DOHH2 (cell line): ENCODE data around the gene SLC28A1.
A peak's percentile ranks its signal among the peaks of the same experiment; 100 is the strongest.
"Not testable (repeated sequence)": the region's sequence is repeated elsewhere in the genome, so short reads cannot be mapped to it uniquely, and the experiment has no call there.

Source experiments
- H3F3A ChIP-seq: fragments of 200-600 bp; sonication (generic), shearing (Covaris generic); 2 replicates; pipeline ENCODE4 v1.6.0; 2016; ENCODE audit warnings: antibody characterized with exemption, mild to moderate bottlenecking; ENCODE audit not compliant: control insufficient read depth, insufficient read depth
- H3K27ac ChIP-seq: fragments of 200-600 bp; sonication (generic); 2 replicates; pipeline ENCODE4 v1.5.1; 2014; ENCODE audit warnings: low read depth, mild to moderate bottlenecking, low read length, moderate library complexity
- H3K27me3 ChIP-seq: fragments of 200-600 bp; sonication (generic); 2 replicates; pipeline ENCODE4 v1.6.1; 2014; ENCODE audit warnings: mild to moderate bottlenecking, low read length, mixed read lengths; ENCODE audit not compliant: control insufficient read depth
- H3K36me3 ChIP-seq: fragments of 200-600 bp; sonication (generic); 2 replicates; pipeline ENCODE4 v1.6.1; 2014; ENCODE audit warnings: mild to moderate bottlenecking, low read length, moderate library complexity, mixed read lengths; ENCODE audit not compliant: control insufficient read depth
- H3K4me1 ChIP-seq: fragments of 200-600 bp; sonication (generic); 2 replicates; pipeline ENCODE4 v1.6.1; 2014; ENCODE audit warnings: mild to moderate bottlenecking, low read length, mixed read lengths; ENCODE audit not compliant: control insufficient read depth
- H3K4me2 ChIP-seq: fragments of 200-600 bp; sonication (generic); 2 replicates; pipeline ENCODE4 v1.6.0; 2014; ENCODE audit warnings: mild to moderate bottlenecking, low read length, moderate library complexity
- H3K4me3 ChIP-seq: fragments of 200-600 bp; sonication (generic); 2 replicates; pipeline ENCODE4 v1.5.1; 2014; ENCODE audit warnings: mild to moderate bottlenecking, low read length, mixed read lengths
- H3K79me2 ChIP-seq: fragments of 200-600 bp; sonication (generic); 2 replicates; pipeline ENCODE4 v1.6.1; 2014; ENCODE audit warnings: mild to moderate bottlenecking, low read length, mixed read lengths; ENCODE audit not compliant: control insufficient read depth
- H3K9me2 ChIP-seq: fragments of 200-600 bp; sonication (generic); replicated peaks from 2 replicates; pipeline ENCODE4 v1.6.1; 2014; ENCODE audit warnings: mild to moderate bottlenecking, low read length, mixed read lengths; ENCODE audit not compliant: control insufficient read depth
- H3K9me3 ChIP-seq: fragments of 200-600 bp; sonication (generic); 2 replicates; pipeline ENCODE4 v1.6.1; 2014; ENCODE audit warnings: antibody characterized with exemption, low read length, mixed read lengths; ENCODE audit not compliant: control insufficient read depth, insufficient read depth
- H4K20me1 ChIP-seq: fragments of 200-600 bp; sonication (generic); 2 replicates; pipeline ENCODE4 v1.6.0; 2014; ENCODE audit warnings: low read depth, mild to moderate bottlenecking, antibody characterized with exemption, low read length, moderate library complexity; ENCODE audit not compliant: control insufficient read depth, insufficient read depth
- EZH2phosphoT487 ChIP-seq: fragments of 200-600 bp; sonication (generic); IDR thresholded peaks from 2 replicates; pipeline ENCODE4 v1.6.1; 2017; ENCODE audit warnings: borderline replicate concordance, mild to moderate bottlenecking, antibody characterized with exemption, low read length, moderate library complexity, mixed read lengths
- TF ChIP-seq, protein P1 (sequence below): fragments of 200-600 bp; sonication (generic); IDR thresholded peaks from one replicate; pipeline ENCODE4 v1.5.1; 2014; ENCODE audit warnings: antibody characterized with exemption, mild to moderate bottlenecking, low read depth, low read length; ENCODE audit not compliant: poor library complexity, severe bottlenecking

The SLC28A1 gene

DNA sequence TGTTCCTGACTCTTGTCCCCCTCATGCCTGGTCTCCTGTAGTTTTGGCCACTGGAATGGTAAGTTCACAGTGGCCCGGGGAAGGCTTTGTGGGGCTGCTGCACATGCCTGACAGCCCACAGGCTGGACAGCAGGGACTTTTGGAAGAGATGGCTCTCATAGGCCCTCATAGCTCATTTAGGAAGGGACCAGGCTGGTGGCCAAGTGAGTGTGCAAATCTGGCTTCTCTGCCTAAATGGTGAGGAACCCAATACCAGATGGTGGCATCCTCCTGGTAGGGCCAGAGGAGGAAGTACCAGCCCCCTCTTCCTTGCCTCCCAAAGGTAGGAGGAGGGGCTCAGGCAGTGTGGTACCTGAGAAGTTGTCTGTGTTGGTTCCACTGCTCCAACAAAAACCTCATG is 41.7 kb upstream of the SLC28A1 start:
- no peaks in the 10 kb centered on the region for H3K79me2 ChIP-seq
- H4K20me1 ChIP-seq: no peaks in the 10 kb centered on the region
- H3K4me1 ChIP-seq: no peaks in the 10 kb centered on the region
- peaks cover 8% of the 10 kb centered on the region for H3K9me3 ChIP-seq
- no peak overlapping the region for H3K4me2 ChIP-seq
- no peak overlapping the region for H3K27ac ChIP-seq
- no peaks in the 10 kb centered on the region for H3K9me2 ChIP-seq
- peaks cover 2% of the 10 kb centered on the region; the same call in 1 of the 2 replicates for H3K27me3 ChIP-seq
- H3K4me3 ChIP-seq: no peak overlapping the region
- H3K36me3 ChIP-seq: no peaks in the 10 kb centered on the region
- no peaks in the 10 kb centered on the region for H3F3A ChIP-seq
- TF ChIP-seq, protein P1, sequence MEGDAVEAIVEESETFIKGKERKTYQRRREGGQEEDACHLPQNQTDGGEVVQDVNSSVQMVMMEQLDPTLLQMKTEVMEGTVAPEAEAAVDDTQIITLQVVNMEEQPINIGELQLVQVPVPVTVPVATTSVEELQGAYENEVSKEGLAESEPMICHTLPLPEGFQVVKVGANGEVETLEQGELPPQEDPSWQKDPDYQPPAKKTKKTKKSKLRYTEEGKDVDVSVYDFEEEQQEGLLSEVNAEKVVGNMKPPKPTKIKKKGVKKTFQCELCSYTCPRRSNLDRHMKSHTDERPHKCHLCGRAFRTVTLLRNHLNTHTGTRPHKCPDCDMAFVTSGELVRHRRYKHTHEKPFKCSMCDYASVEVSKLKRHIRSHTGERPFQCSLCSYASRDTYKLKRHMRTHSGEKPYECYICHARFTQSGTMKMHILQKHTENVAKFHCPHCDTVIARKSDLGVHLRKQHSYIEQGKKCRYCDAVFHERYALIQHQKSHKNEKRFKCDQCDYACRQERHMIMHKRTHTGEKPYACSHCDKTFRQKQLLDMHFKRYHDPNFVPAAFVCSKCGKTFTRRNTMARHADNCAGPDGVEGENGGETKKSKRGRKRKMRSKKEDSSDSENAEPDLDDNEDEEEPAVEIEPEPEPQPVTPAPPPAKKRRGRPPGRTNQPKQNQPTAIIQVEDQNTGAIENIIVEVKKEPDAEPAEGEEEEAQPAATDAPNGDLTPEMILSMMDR: no peak
- TF ChIP-seq EZH2phosphoT487: no peak

DNA sequence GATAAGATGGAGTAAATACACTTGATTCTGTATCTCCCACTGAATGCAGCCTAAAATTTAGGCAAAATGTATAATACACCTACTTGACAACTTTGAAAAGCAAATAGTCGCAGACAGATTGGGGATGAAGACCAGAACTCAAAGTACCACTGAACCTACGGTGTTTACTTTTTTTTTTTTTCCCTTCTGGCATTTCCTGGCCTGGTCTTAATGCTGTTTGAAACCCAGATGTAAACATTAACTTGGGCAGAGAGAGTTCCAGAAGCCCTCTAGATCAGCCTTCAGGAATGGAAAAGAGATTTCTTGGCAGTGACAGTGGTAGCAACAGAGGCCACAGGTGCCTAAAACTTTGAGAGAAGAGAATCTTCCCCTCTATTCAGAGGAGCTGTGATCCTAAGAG is 39.5 kb upstream of the SLC28A1 start:
- Histone ChIP-seq H3K4me3 (no peak overlapping the region), H3F3A (no peaks in the 10 kb centered on the region), H3K9me3 (peaks cover 8% of the 10 kb centered on the region), H3K9me2 (no peaks in the 10 kb centered on the region), H3K27ac (no peak overlapping the region), H4K20me1 (no peaks in the 10 kb centered on the region), H3K79me2 (no peaks in the 10 kb centered on the region), H3K36me3 (no peaks in the 10 kb centered on the region), H3K4me1 (no peaks in the 10 kb centered on the region), H3K27me3 (no peaks in the 10 kb centered on the region), H3K4me2 (no peak overlapping the region)
- TF ChIP-seq, protein P1: no peak
- no peak for TF ChIP-seq EZH2phosphoT487

DNA sequence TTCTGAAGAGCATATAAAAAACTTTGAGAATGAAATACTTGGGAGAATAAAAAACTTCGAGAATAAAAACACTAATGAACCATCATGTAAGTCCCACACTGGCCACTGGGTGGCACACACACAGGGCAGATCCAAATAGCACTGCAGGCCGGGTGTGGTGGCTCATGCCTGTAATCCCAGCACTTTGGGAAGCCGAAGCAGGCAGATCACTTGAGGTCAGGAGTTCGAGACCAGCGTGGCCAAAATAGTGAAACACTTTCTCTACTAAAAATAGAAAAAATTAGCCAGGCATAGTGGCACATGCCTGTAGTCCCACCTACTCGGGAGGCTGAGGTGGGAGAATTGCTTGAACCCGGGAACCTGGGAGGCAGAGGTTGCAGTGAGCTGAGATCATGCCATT is 38.8 kb upstream of the SLC28A1 start:
- not testable (repeated sequence) for H4K20me1 ChIP-seq, H3K9me3 ChIP-seq, H3K4me3 ChIP-seq, H3K36me3 ChIP-seq, H3K27ac ChIP-seq, H3K9me2 ChIP-seq, H3K4me2 ChIP-seq, H3K79me2 ChIP-seq, H3F3A ChIP-seq, H3K4me1 ChIP-seq, H3K27me3 ChIP-seq
- TF ChIP-seq, protein P1: peak; percentile 75

- no peak overlapping the region for H3K27ac ChIP-seq
These were observed 38.2 kb upstream of the SLC28A1 start for GRCh38 chr15:84846269-84846668.

More at GRCh38 chr15:84846269-84846668, 38.2 kb upstream of the SLC28A1 start:
- H3K27me3 ChIP-seq: no peaks in the 10 kb centered on the region
- no peaks in the 10 kb centered on the region for H3K79me2 ChIP-seq
- no peaks in the 10 kb centered on the region for H3F3A ChIP-seq
- no peaks in the 10 kb centered on the region for H3K9me2 ChIP-seq
- no peak for TF ChIP-seq EZH2phosphoT487
- TF ChIP-seq, protein P1: no peak
- H3K4me2 ChIP-seq: no peak overlapping the region
- H4K20me1 ChIP-seq: no peaks in the 10 kb centered on the region
- H3K4me1 ChIP-seq: no peaks in the 10 kb centered on the region
- no peak overlapping the region for H3K4me3 ChIP-seq
- H3K36me3 ChIP-seq: no peaks in the 10 kb centered on the region
- peaks cover 8% of the 10 kb centered on the region for H3K9me3 ChIP-seq
